Smooth muscle cell (in vitro differentiated cells): ENCODE results near the gene LAMB1. TPM values are rescaled to one million over a fixed set of nuclear protein-coding genes. Genes with fewer than 3 reads are reported as not detected.

ENCODE experiments used
- DNase-seq: peaks from one replicate; lab custom pipeline; 2025; ENCODE audit not compliant: unreplicated experiment; lab: John Stamatoyannopoulos, UW
- H2AFZ ChIP-seq: fragments of 200-600 bp; sonication (generic); 2 replicates; pipeline ENCODE4 v1.6.0; 2016; ENCODE audit warnings: antibody characterized with exemption, low read depth, mild to moderate bottlenecking
- H3F3A ChIP-seq: fragments of 200-600 bp; sonication (generic); 2 replicates; pipeline ENCODE4 v1.6.0; 2017; ENCODE audit warnings: antibody characterized with exemption, low read depth
- H3K27ac ChIP-seq: fragments of 200-600 bp; sonication (generic); 2 replicates; pipeline ENCODE4 v1.5.1; 2016; ENCODE audit warnings: low read depth, mild to moderate bottlenecking
- H3K27me3 ChIP-seq: fragments of 200-600 bp; sonication (generic); 2 replicates; pipeline ENCODE4 v1.6.1; 2016; ENCODE audit warnings: low read depth, mild to moderate bottlenecking
- H3K36me3 ChIP-seq: fragments of 200-600 bp; sonication (generic); 2 replicates; pipeline ENCODE4 v1.5.1; 2016; ENCODE audit warnings: low read depth
- H3K4me1 ChIP-seq: fragments of 200-600 bp; sonication (generic); 2 replicates; pipeline ENCODE4 v1.5.1; 2016; ENCODE audit warnings: low read depth
- H3K4me2 ChIP-seq: fragments of 200-600 bp; sonication (generic); 2 replicates; pipeline ENCODE4 v1.6.0; 2016; ENCODE audit warnings: mild to moderate bottlenecking
- H3K4me3 ChIP-seq: fragments of 200-600 bp; sonication (generic); 2 replicates; pipeline ENCODE4 v1.5.1; 2016; ENCODE audit warnings: mild to moderate bottlenecking
- H3K79me2 ChIP-seq: fragments of 200-600 bp; sonication (generic); 2 replicates; pipeline ENCODE4 v1.6.0; 2016; ENCODE audit warnings: low read depth, mild to moderate bottlenecking
- H3K9ac ChIP-seq: fragments of 200-600 bp; sonication (generic); 2 replicates; pipeline ENCODE4 v1.6.0; 2016; ENCODE audit warnings: low read depth
- H3K9me3 ChIP-seq: fragments of 200-600 bp; sonication (generic); replicated peaks from 2 replicates; pipeline ENCODE4 v1.5.1; 2016; ENCODE audit warnings: low read depth
- H4K20me1 ChIP-seq: fragments of 200-600 bp; sonication (generic); 2 replicates; pipeline ENCODE4 v1.6.0; 2016; ENCODE audit warnings: low read depth
- CTCF ChIP-seq: fragments of 200-600 bp; sonication (generic); IDR thresholded peaks from 2 replicates; pipeline ENCODE4 v1.5.1; 2017; ENCODE audit warnings: borderline replicate concordance, mild to moderate bottlenecking, antibody characterized with exemption; ENCODE audit not compliant: insufficient read depth, poor library complexity, severe bottlenecking
- WGBS: methylation state at CpG from one replicate; pipeline ENCODE4 v1.1.7; 2016; ENCODE audit warnings: low lambda C conversion rate; 5-methylcytosine and 5-hydroxymethylcytosine counted together
- polyA plus RNA-seq: library from polyadenylated mRNA; unstranded; fragments of >200 nt; fragmentation: Nextera tagmentation; extraction: Ambion mirVana; gene quantifications from 2 replicates; pipeline ENCODE4 v1.2.1, GENCODE V29; 2016
- total RNA-seq: library from RNA; depleted of rRNA; stranded (reverse); fragments of >200 nt; gene quantifications from 2 replicates; pipeline ENCODE4 v1.2.3, GENCODE V29; 2014

The LAMB1 gene
- total and polyA plus RNA-seq, 2 experiments from 2014 or later, result 191 to 244 TPM

GRCh38 chr7:107982042-107982840, 20.7 kb downstream of the LAMB1 start:
- no peak overlapping the region for H2AFZ ChIP-seq
- H3F3A ChIP-seq, result peaks cover 36% of the 10 kb centered on the region
- no peak overlapping the region for H3K4me2 ChIP-seq
- H3K27ac ChIP-seq, result no peak overlapping the region
- no peaks in the 10 kb centered on the region for H3K27me3 ChIP-seq
- no peak overlapping the region for H3K9ac ChIP-seq
- H3K9me3 ChIP-seq, result no peaks in the 10 kb centered on the region
- 92% methylated on average over 9 of the region's 9 CpGs for WGBS
- no peak overlapping the region for H3K4me3 ChIP-seq
- no peak for DNase-seq
- TF ChIP-seq CTCF, result no peak
- peaks cover 39% of the 10 kb centered on the region for H3K36me3 ChIP-seq
- peaks cover 42% of the 10 kb centered on the region for H3K79me2 ChIP-seq
- H4K20me1 ChIP-seq, result peaks cover 91% of the 10 kb centered on the region
- H3K4me1 ChIP-seq, result no peaks in the 10 kb centered on the region

GRCh38 chr7:107981466-107981865, 21.5 kb downstream of the LAMB1 start:
- Histone ChIP-seq H2AFZ (no peak overlapping the region), H3K9ac (no peak overlapping the region), H3K9me3 (no peaks in the 10 kb centered on the region), H3K36me3 (peaks cover 35% of the 10 kb centered on the region), H3K27me3 (no peaks in the 10 kb centered on the region), H3K4me3 (no peak overlapping the region), H3F3A (peaks cover 36% of the 10 kb centered on the region), H3K4me2 (no peak overlapping the region), H3K79me2 (peaks cover 34% of the 10 kb centered on the region), H3K4me1 (no peaks in the 10 kb centered on the region), H4K20me1 (peaks cover 84% of the 10 kb centered on the region), H3K27ac (no peak overlapping the region)
- 74% methylated on average over 4 of the region's 4 CpGs for WGBS
- DNase-seq, result no peak
- TF ChIP-seq CTCF, result no peak

- DNase-seq, result no peak
- H3K27ac ChIP-seq, result no peak overlapping the region
- H2AFZ ChIP-seq, result no peak overlapping the region
- H3K79me2 ChIP-seq, result peaks cover 27% of the 10 kb centered on the region
- TF ChIP-seq CTCF, result no peak
- peaks cover 37% of the 10 kb centered on the region for H3F3A ChIP-seq
- H3K4me2 ChIP-seq, result no peak overlapping the region
- peaks cover 32% of the 10 kb centered on the region for H3K36me3 ChIP-seq
- 97% methylated on average over 8 of the region's 8 CpGs for WGBS
- no peaks in the 10 kb centered on the region for H3K27me3 ChIP-seq
- H3K9ac ChIP-seq, result no peak overlapping the region
- no peak overlapping the region for H3K4me3 ChIP-seq
- H3K9me3 ChIP-seq, result no peaks in the 10 kb centered on the region
- H4K20me1 ChIP-seq, result peaks cover 76% of the 10 kb centered on the region
- H3K4me1 ChIP-seq, result no peaks in the 10 kb centered on the region
These were observed 22.2 kb downstream of the LAMB1 start for GRCh38 chr7:107980671-107981190.
